NT2/D1 (cell line): ENCODE measurements around the gene EPGN.

Experiments used
- SUZ12 ChIP-seq: IDR thresholded peaks from 2 replicates; pipeline ENCODE4 v1.6.1; 2011; ENCODE audit not compliant: insufficient read length, insufficient read depth; ENCODE audit errors: extremely low read depth
- YY1 ChIP-seq: IDR thresholded peaks from 2 replicates; pipeline ENCODE4 v1.6.1; 2011; ENCODE audit not compliant: insufficient read length, insufficient read depth

DNA sequence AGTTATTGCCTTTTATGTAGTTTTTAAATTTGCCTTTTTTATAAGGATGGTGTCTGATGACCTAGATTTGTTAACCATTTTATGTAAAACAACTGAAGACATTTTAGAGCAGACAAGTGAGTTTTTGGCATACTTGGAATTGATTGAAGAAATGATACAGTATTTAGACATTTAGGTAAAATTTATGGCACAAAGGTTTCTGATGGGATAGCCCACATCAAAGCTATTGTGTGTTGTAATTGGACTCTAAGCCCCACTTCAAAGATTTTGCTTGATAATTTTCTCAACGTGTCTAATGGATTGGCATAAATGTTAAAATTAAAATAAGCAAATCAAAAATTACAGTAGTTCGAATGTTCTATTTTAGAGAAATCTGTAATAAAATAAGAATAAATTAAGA, 17.6 kb downstream of the EPGN start:
- TF ChIP-seq YY1 (no peak), SUZ12 (no peak)
